Urothelium cell line (cell line): ENCODE measurements around the gene KRTAP12-3.
"Not testable (repeated sequence)": the region's sequence is repeated elsewhere in the genome, so short reads cannot be mapped to it uniquely, and the experiment has no call there.

ENCODE experiments used
- DNase-seq: peaks from one replicate; pipeline ENCODE4 v3.0.0; 2011; ENCODE audit warnings: low spot score, mixed read lengths
- FAIRE-seq: peaks from 2 replicates; lab custom pipeline; 2011; peaks lifted over from hg19 to GRCh38; lab: Jason Lieb, UNC

Gene KRTAP12-3, protein sequence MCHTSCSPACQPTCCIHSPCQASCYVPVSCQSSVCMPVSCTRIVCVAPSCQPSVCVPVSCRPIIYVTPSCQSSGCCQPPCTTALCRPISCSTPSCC

GRCh38 chr21:44657635-44658540 lies at the start of gene KRTAP12-3:
KRTAP12-3 (plus strand) TSS chr21:44657932; CDS start chr21:44657980, 48 bp downstream.
- FAIRE-seq (no peak), DNase-seq (no peak)

DNA sequence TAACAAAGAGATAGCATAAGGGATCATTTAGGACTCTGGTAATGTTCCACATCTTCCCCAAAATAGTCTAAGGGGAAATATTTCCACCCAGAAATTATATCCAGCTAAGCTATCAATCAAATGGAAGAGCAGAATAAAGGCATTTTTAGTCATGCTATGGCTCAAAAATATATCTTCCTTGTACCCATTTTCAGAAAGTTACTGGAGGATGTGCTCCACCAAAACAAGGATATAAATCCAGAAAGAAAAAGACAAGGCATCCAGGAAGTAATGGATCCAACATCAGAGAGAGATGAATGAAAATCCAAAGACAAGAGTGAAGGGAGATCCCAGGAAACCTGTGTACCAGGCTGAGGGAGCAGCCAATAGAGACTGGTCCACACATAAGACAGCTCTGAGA lies 48.5 kb upstream of the KRTAP12-3 start:
- FAIRE-seq (no peak), DNase-seq (no peak)

DNA sequence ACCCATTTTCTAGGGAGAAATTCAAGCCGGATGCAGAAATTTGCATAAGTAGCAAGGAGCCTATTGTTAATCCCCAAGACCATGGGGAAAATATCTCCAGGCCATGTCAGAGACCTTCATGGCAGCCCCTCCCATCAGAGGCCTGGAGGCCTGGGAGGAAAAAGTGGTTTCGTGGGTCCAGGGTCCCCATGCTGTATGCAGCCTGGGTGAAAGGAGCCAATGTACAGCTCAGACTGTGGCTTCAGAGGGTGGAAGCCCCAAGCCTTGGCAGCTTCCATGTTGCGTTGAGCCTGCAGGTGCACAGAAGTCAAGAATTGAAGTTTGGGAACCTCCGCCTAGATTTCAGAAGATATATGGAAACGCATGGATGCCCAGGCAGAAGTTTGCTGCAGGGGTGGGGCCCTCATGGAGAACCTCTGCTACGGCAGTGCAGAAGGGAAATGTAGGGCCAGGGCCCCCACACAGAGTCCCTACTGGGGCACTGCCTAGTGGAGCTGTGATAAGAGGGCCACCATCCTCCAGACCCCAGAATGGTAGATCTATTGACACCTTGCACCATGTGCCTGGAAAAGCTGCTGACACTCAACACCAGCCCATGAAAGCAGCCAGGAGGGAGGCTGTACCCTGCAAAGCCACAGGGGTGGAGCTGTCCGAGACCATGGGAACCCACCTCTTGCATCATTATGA lies 47.4 kb upstream of the KRTAP12-3 start:
- FAIRE-seq, DNase-seq: not testable (repeated sequence)

GRCh38 chr21:44611551-44611950 lies 46.2 kb upstream of the KRTAP12-3 start:
- FAIRE-seq (no peak), DNase-seq (no peak)

DNA sequence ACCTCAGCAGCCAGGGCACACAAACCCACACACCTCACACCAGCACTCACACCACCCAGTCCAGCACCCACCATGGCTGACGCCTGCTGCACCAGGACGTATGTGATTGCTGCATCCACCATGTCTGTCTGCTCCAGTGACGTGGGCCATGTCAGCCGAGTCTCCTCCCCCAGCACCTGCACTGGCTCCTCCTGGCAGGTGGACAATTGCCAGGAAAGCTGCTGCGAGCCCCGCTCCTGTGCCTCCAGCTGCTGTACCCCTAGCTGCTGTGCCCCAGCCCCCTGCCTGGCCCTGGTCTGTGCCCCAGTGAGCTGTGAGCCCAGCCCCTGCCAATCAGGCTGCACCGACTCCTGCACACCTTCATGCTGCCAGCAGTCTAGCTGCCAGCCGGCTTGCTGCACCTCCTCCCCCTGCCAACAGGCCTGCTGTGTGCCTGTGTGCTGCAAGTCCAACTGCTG lies 45.7 kb upstream of the KRTAP12-3 start, which contains the start of gene KRTAP10-8:
KRTAP10-8 (plus strand) TSS at position 51 of the 458 bp plus-strand sequence; CDS start at position 73, 22 bp downstream.
- DNase-seq, result no peak
- FAIRE-seq, result no peak

DNA sequence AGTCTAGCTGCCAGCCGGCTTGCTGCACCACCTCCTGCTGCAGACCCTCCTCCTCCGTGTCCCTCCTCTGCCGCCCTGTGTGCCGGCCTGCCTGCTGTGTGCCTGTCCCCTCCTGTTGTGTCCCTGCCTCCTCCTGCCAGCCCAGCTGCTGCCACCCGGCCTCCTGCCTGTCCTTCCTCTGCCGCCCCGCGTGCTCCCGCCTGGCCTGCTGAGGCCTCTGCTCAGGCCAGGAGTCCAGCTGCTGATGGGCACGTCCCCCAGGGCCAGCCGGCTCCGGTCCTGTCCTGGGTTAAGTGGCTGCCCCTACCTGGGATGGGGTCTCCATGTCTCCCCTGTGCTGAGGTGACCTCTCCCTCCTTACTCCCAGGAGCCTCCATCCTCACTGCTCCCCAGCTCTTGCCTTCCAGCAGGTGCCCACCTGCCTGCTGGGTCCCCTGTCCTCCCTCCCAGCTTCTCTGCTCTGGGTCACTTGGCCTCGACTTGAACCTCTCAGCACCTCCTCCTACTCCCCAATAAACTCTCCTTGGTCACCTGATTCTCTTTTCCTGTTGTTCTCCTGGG lies 45.0 kb upstream of the KRTAP12-3 start:
- no peak for FAIRE-seq
- no peak for DNase-seq

GRCh38 chr21:44613386-44614155 lies 44.2 kb upstream of the KRTAP12-3 start:
- FAIRE-seq (no peak), DNase-seq (no peak)

DNA sequence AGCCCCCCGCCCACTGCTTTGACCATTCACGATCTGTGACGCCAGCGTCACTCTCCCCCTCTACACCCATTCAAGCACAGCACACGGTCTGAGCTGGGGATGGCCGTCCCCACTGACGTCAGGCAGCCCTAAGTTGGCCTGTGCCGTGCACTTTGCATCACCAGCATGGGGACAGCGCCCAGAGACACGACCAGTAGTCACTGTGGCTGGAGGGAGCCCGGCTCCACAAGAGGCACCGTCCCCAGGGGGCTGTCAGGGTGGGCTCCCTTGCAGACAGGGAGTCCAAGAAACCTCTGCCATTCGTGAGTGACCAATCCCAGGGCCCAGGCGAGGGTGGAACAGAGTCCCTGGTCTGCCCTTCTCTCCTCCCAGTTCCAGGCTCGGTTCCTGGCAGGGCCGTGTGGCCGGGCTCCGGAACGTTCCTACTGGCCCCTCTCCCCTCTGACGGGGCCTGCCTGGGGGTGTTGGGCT lies 43.5 kb upstream of the KRTAP12-3 start:
- DNase-seq, result no peak
- no peak for FAIRE-seq

- FAIRE-seq (no peak), DNase-seq (no peak)
Measured at GRCh38 chr21:44614961-44615391, 42.8 kb upstream of the KRTAP12-3 start.

GRCh38 chr21:44615466-44615865 lies 42.3 kb upstream of the KRTAP12-3 start:
- FAIRE-seq (no peak), DNase-seq (no peak)

DNA sequence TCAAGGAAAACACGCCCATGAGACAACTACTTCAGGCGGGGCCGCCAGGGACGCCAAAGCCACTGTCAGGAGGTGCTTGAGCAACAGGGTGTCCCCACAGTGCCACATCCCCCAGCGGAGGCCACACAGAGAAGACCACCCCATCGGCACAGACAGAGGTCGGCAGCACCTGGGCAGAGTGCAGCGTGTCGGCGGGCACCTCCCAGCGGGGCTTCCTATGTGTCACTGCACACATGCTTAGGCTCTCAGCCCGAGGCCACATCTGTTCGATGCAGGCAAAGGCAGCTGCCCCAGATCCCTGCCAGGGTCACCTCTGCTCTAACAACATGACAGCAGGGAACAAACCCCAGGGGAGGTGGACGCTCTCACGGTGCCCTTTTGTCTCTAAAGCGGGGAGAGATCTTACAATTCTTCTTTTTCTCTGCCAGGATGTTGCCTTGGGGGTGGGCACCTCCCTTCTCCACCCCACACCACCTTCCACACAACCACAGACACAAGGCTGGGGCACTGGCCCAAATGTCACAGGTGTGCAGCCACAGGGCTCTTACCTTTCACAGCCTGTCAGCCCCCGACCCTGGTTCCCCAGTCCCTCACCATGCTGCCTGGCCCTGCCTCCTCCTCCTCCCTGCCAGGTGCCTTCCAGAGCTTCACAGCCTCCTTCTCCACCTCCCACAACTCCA lies 41.7 kb upstream of the KRTAP12-3 start:
- no peak for DNase-seq
- no peak for FAIRE-seq

- no peak for DNase-seq
- no peak for FAIRE-seq
Measured at GRCh38 chr21:44616591-44616926, 41.2 kb upstream of the KRTAP12-3 start.

DNA sequence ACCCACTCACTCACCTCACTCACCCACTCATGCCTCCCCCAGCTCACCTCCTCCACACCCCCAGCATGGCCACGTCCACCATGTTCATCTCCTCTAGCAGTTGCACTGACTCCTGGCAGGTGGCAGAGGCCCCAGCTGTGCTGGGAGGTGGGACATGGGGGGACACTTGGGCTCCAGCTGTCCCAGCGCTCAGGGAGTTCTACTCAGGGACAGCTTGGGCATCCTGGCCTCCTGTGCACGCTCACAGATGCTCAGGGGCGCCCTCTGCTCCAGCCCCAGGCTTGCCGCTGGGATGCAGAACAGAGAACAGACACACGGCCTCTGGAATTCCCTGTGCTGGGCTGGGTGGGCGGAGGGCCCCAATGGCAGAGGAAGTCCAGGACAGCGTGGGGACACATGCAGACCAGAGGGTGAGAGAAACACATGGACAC lies 40.6 kb upstream of the KRTAP12-3 start:
- FAIRE-seq, result no peak
- no peak for DNase-seq

DNA sequence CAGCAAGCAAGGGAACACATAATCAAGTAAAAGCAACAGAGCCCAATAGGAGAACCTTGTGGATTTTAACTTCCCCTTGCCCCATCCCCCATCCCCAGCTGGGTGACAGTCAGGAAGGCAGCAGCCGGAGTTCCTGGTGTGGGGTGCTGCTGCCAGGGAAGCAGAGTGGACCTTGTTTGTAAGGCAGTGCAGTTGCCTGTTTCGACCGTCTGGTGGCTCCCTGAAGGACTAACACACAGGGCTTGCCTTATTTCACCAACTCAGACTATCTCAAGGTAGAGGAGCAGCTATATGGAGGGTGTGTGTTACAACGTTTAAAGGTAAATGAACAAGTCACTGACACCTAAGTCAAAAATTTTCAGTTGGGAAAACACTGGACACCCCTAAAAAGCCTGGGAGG lies 39.2 kb upstream of the KRTAP12-3 start:
- FAIRE-seq (no peak), DNase-seq (no peak)

GRCh38 chr21:44618909-44619308 lies 38.8 kb upstream of the KRTAP12-3 start:
- DNase-seq (no peak), FAIRE-seq (no peak)

- FAIRE-seq (no peak), DNase-seq (no peak)
Measured at GRCh38 chr21:44619886-44620285, 37.8 kb upstream of the KRTAP12-3 start.

DNA sequence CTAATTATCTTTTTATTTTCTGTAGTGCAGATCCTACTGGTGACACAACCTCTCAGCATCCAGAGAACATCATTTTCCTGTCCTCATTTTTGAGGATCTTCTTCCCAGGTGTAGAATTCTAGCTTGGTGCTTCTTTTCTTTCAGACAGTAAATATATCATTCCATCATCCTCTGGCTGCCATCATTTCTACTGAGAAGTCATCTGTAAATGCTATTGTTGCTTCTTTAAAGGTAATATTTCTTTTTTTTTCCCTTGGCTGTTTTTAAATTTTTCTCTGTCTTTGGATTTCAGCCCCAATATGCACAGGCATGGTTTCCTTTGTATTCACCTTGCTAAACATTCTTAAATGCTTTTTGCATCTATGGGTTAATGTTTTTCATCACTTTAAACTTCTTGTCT lies 34.2 kb upstream of the KRTAP12-3 start:
- DNase-seq (no peak), FAIRE-seq (no peak)

DNA sequence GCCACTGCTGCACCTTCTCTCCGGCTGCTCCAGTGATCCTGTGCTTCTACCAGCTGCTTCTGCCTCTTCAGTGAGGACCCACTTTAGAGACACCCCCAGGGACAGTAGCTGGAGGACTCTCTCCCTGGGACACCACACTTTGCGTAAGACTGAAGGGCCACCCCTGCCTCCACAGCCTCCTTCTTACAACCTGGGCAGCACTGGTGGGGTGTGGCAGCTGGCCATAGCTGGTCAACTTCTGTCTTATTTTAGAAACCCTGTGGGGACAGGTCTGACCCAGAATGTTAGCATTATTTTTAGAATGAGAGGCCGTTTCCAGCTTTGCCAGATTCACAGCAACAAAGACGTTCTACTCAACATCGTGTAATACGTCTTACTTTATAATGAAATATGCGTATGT lies 32.0 kb upstream of the KRTAP12-3 start:
- DNase-seq (no peak), FAIRE-seq (no peak)

DNA sequence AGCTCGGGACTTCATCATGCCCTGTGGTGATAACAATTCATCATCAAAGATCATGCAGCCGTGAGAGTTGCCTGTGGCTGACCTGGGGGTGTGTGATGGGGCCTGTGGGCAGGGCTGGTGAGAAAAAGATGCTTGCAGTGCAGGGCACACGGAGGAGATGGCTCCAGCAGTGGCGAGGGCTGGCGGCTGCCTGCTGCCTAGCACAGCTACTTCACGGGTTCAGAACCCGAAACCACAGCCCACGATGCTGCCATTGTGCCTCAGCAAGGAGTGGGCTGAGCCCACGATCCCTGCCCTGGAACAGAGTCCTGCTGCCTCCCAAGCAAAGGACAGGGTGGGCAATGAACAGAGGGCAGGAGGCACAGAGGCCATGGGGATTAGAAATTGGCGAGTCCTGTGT lies 31.5 kb upstream of the KRTAP12-3 start:
- DNase-seq (no peak), FAIRE-seq (no peak)

GRCh38 chr21:44626673-44627143 lies 31.0 kb upstream of the KRTAP12-3 start, which contains the start of gene KRTAP10-9:
KRTAP10-9 (plus strand) TSS chr21:44627093; CDS start chr21:44627172, 79 bp downstream.
- FAIRE-seq (no peak), DNase-seq (no peak)
